Smooth muscle cell (in vitro differentiated cells): ENCODE measurements around the gene ADAMTS4. TPM values are rescaled to one million over a fixed set of nuclear protein-coding genes. Genes with fewer than 3 reads are reported as not detected.

Experiments used
- microRNA-seq: library from miRNA; unstranded; fragments of <30 nt; microRNA quantifications from one replicate; pipeline ENCODE4, GENCODE V29; 2016; ENCODE audit warnings: borderline number of aligned reads
- polyA plus RNA-seq: library from polyadenylated mRNA; unstranded; fragments of >200 nt; fragmentation: Nextera tagmentation; extraction: Ambion mirVana; gene quantifications from 2 replicates; pipeline ENCODE4 v1.2.1, GENCODE V29; 2016
- small RNA-seq: library from RNA; depleted of rRNA; stranded (forward); fragments of <200 nt; gene quantifications from one replicate; pipeline ENCODE3, GENCODE V24; 2014
- total RNA-seq: library from RNA; depleted of rRNA; stranded (reverse); fragments of >200 nt; gene quantifications from 2 replicates; pipeline ENCODE4 v1.2.3, GENCODE V29; 2014

Gene ADAMTS4
- total and polyA plus RNA-seq, 2 experiments from 2014 or later = 17.1 to 28.3 TPM

Small RNAs within 50 kb of the gene (microRNA-seq; reads per million reads assigned to microRNA genes)
- 4.1 reads per million for gene MIR5187

Small RNAs within 50 kb of the gene (small RNA-seq; reads per million reads assigned to genes)
- not detected for gene RF01225

Other genes with a start within 250 kb of the ADAMTS4 start
- gene ITLN2, start 244.2 kb downstream of the ADAMTS4 start, total RNA-seq = not detected in 2 replicates
- gene ITLN2, start 244.2 kb downstream of the ADAMTS4 start, polyA plus RNA-seq = not detected in 2 replicates
- gene F11R, start 177.9 kb downstream of the ADAMTS4 start, total RNA-seq = 57.8 and 62.5 TPM in 2 replicates
- gene F11R, start 177.9 kb downstream of the ADAMTS4 start, polyA plus RNA-seq = 26.4 and 35.6 TPM in 2 replicates
- 11.5 and 48.0 TPM in 2 replicates for gene TSTD1, start 160.1 kb downstream of the ADAMTS4 start, total RNA-seq
- gene TSTD1, start 160.1 kb downstream of the ADAMTS4 start, polyA plus RNA-seq = 26.0 and 63.2 TPM in 2 replicates
- gene USF1, start 153.1 kb downstream of the ADAMTS4 start, total RNA-seq = 47.0 and 51.7 TPM in 2 replicates
- 18.2 and 20.0 TPM in 2 replicates for gene USF1, start 153.1 kb downstream of the ADAMTS4 start, polyA plus RNA-seq
- gene ARHGAP30, start 129.2 kb downstream of the ADAMTS4 start, total RNA-seq = 0.90 and 1.2 TPM in 2 replicates
- gene ARHGAP30, start 129.2 kb downstream of the ADAMTS4 start, polyA plus RNA-seq = 0.13 and 1.1 TPM in 2 replicates
- 18.2 and 27.6 TPM in 2 replicates for gene NECTIN4, start 109.5 kb downstream of the ADAMTS4 start, total RNA-seq
- gene NECTIN4, start 109.5 kb downstream of the ADAMTS4 start, polyA plus RNA-seq = 12.7 and 32.8 TPM in 2 replicates
- gene KLHDC9, start 100.7 kb downstream of the ADAMTS4 start, total RNA-seq = 2.2 and 10.0 TPM in 2 replicates
- gene KLHDC9, start 100.7 kb downstream of the ADAMTS4 start, polyA plus RNA-seq = 3.3 and 4.6 TPM in 2 replicates
- gene PFDN2, start 81.0 kb downstream of the ADAMTS4 start, total RNA-seq = 49.0 and 82.0 TPM in 2 replicates
- gene PFDN2, start 81.0 kb downstream of the ADAMTS4 start, polyA plus RNA-seq = 139 and 150 TPM in 2 replicates
- 33.6 and 37.2 TPM in 2 replicates for gene NIT1, start 80.9 kb downstream of the ADAMTS4 start, total RNA-seq
- gene NIT1, start 80.9 kb downstream of the ADAMTS4 start, polyA plus RNA-seq = 37.6 and 53.0 TPM in 2 replicates
- 36.3 and 36.9 TPM in 2 replicates for gene DEDD, start 66.4 kb downstream of the ADAMTS4 start, total RNA-seq
- 33.7 and 38.6 TPM in 2 replicates for gene DEDD, start 66.4 kb downstream of the ADAMTS4 start, polyA plus RNA-seq
- 57.1 and 58.2 TPM in 2 replicates for gene UFC1, start 45.1 kb downstream of the ADAMTS4 start, total RNA-seq
- 81.5 and 94.5 TPM in 2 replicates for gene UFC1, start 45.1 kb downstream of the ADAMTS4 start, polyA plus RNA-seq
- gene USP21, start 39.6 kb downstream of the ADAMTS4 start, total RNA-seq = 6.9 and 10.7 TPM in 2 replicates
- 25.4 and 30.8 TPM in 2 replicates for gene USP21, start 39.6 kb downstream of the ADAMTS4 start, polyA plus RNA-seq
- gene PPOX, start 32.6 kb downstream of the ADAMTS4 start, total RNA-seq = 14.2 and 16.5 TPM in 2 replicates
- gene PPOX, start 32.6 kb downstream of the ADAMTS4 start, polyA plus RNA-seq = 23.8 and 31.6 TPM in 2 replicates
- gene B4GALT3, start 21.5 kb downstream of the ADAMTS4 start, total RNA-seq = 21.4 and 21.9 TPM in 2 replicates
- 44.9 and 47.0 TPM in 2 replicates for gene B4GALT3, start 21.5 kb downstream of the ADAMTS4 start, polyA plus RNA-seq
- 54.3 and 58.1 TPM in 2 replicates for gene NDUFS2, start 3.3 kb upstream of the ADAMTS4 start, total RNA-seq
- gene NDUFS2, start 3.3 kb upstream of the ADAMTS4 start, polyA plus RNA-seq = 136 and 139 TPM in 2 replicates
- not detected in 2 replicates for gene FCER1G, start 16.2 kb upstream of the ADAMTS4 start, total RNA-seq
- gene FCER1G, start 16.2 kb upstream of the ADAMTS4 start, polyA plus RNA-seq = 0.78 and 0.98 TPM in 2 replicates
- gene APOA2, start 24.6 kb upstream of the ADAMTS4 start, total RNA-seq = not detected in 2 replicates
- 1.6 and 3.6 TPM in 2 replicates for gene APOA2, start 24.6 kb upstream of the ADAMTS4 start, polyA plus RNA-seq
- 3.3 and 8.6 TPM in 2 replicates for gene TOMM40L, start 27.0 kb upstream of the ADAMTS4 start, total RNA-seq
- 8.3 and 9.0 TPM in 2 replicates for gene TOMM40L, start 27.0 kb upstream of the ADAMTS4 start, polyA plus RNA-seq
- gene NR1I3, start 39.1 kb upstream of the ADAMTS4 start, total RNA-seq = not detected in 2 replicates
- gene NR1I3, start 39.1 kb upstream of the ADAMTS4 start, polyA plus RNA-seq = 0.46 and 0.90 TPM in 2 replicates
- 0.09 and 0.13 TPM in 2 replicates for gene PCP4L1, start 59.7 kb upstream of the ADAMTS4 start, total RNA-seq
- 0.28 TPM in 1 of 2 replicates, not detected in the other for gene PCP4L1, start 59.7 kb upstream of the ADAMTS4 start, polyA plus RNA-seq
- gene MPZ, start 110.9 kb upstream of the ADAMTS4 start, total RNA-seq = not detected in 2 replicates
- 0.22 TPM in 1 of 2 replicates, not detected in the other for gene MPZ, start 110.9 kb upstream of the ADAMTS4 start, polyA plus RNA-seq
- gene SDHC, start 115.3 kb upstream of the ADAMTS4 start, total RNA-seq = 153 and 179 TPM in 2 replicates
- gene SDHC, start 115.3 kb upstream of the ADAMTS4 start, polyA plus RNA-seq = 333 and 342 TPM in 2 replicates
- gene CFAP126, start 168.8 kb upstream of the ADAMTS4 start, total RNA-seq = not detected in 2 replicates
- not detected in 2 replicates for gene CFAP126, start 168.8 kb upstream of the ADAMTS4 start, polyA plus RNA-seq